Fibroblast of skin of right biceps (primary cell): Measurements from ENCODE around the gene TSHZ1.

ENCODE experiments used
- DNase-seq: peaks from one replicate; pipeline ENCODE4 v3.0.0-alpha.2; 2013

The TSHZ1 gene, protein sequence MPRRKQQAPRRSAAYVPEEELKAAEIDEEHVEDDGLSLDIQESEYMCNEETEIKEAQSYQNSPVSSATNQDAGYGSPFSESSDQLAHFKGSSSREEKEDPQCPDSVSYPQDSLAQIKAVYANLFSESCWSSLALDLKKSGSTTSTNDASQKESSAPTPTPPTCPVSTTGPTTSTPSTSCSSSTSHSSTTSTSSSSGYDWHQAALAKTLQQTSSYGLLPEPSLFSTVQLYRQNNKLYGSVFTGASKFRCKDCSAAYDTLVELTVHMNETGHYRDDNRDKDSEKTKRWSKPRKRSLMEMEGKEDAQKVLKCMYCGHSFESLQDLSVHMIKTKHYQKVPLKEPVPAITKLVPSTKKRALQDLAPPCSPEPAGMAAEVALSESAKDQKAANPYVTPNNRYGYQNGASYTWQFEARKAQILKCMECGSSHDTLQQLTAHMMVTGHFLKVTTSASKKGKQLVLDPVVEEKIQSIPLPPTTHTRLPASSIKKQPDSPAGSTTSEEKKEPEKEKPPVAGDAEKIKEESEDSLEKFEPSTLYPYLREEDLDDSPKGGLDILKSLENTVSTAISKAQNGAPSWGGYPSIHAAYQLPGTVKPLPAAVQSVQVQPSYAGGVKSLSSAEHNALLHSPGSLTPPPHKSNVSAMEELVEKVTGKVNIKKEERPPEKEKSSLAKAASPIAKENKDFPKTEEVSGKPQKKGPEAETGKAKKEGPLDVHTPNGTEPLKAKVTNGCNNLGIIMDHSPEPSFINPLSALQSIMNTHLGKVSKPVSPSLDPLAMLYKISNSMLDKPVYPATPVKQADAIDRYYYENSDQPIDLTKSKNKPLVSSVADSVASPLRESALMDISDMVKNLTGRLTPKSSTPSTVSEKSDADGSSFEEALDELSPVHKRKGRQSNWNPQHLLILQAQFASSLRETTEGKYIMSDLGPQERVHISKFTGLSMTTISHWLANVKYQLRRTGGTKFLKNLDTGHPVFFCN (N-terminal part only)

DNA sequence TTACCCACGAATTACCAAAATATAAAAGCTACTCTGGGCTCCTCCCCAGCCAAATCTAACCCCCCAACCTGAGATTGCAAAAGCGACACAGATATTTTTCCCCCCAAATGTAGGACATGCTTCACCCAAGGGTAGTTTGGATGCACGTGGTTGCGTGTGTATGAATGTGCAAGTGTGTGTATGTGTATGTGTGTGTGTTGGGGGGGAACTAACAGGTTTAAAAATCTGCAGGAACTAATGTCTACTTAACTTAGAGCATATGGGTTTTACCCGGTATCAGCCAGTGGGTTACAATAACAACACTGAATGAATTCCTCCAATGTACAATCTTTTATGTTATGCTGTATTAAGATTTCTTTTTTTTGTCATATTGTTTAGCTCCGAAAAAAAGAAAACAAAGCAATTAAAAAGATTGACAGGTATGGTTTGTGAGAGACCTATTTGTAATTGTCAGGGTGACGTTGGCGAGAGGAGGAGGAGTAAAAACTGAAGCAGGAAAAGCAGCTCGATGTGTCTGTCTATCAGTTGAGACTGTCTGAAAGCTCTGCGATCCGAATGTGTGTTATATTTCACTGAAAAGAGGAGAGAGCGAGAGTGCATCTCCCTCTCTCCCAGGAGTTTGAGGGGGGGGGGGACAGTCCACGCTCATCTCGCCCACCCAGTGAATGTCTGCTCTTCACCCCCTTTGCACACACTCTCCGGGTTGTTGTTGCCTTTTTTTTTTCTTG lies at the start of gene TSHZ1:
TSHZ1 (plus strand) TSS at position 524 of the 728 bp plus-strand sequence. CDS start 1,080 bp downstream, outside the sequence.
- peak; percentile 86 for DNase-seq

DNA sequence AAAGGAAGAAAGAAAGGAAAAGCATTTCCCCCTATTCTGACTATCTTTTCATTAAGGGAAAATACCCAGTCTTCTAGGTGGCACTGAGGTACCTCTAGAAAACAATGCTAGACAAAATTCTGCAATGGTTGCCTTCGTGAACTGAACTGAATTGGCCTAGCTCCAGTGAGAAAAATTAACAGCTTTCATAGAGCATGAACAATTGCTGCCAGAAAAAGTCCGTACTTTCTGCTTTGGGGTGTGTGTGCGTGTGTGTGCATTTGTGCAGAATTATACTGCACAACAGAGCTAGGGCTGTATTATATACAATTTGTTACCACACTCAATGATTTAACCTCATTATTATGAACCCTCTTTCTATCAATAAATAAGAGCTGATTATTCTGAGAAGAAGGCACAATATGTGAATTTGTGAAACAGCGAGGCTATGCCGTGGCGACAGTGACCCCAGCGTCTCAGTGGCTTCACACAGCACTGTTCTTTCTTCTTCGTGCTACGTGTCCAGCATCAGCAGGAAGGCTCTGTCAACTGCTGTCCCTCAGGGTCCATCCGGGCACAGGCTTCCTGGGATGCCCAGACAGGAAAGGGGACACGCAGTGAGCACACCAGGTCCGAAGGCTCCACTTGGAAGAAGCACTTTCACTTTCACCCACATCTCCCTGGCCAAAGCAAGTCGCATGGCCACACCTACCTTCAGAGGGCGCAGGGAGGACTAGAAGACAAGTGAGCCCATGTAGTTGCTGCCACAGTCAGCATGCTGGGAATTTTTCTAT lies 49.2 kb upstream of the TSHZ1 start:
- DNase-seq: no peak

DNA sequence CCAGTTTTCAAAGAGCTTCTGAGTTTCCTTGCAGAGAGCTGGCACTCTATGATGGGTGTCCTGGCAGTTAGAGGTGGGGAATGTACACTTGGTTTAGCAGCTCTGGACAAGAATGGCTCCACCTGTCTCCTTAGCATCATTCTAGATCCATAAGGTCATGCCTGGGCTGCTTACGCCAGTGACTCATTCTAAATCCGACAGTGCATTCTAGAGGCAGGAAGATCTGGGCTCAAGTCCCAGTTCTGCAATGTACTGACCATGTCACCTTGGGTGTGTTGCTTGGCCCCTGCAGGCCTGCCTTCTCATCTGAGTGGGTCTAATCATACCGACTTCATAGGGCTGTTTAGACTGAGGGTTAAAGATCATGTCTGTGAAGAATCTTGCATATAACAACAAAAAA lies 48.1 kb upstream of the TSHZ1 start:
- peak; percentile 11 for DNase-seq

DNA sequence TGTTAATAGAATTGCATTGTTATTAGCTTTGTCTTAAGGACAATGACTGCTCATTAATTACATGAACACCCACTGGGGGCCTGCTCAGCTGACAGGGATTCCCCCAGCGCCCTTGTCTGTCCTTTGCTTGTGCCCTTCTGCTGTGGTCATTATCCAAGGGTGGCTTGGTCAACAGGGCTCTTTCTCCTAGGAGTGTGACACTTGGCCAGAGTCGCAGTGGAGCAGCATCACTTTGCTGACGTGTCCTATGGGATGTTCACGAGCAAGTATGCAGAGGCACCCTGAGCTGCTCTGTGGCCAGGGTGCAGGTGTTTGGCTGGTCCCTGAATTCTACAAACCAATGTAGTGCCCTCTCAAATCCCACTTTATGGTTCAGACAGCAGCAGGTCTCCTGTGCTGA lies 47.6 kb upstream of the TSHZ1 start:
- no peak for DNase-seq

DNA sequence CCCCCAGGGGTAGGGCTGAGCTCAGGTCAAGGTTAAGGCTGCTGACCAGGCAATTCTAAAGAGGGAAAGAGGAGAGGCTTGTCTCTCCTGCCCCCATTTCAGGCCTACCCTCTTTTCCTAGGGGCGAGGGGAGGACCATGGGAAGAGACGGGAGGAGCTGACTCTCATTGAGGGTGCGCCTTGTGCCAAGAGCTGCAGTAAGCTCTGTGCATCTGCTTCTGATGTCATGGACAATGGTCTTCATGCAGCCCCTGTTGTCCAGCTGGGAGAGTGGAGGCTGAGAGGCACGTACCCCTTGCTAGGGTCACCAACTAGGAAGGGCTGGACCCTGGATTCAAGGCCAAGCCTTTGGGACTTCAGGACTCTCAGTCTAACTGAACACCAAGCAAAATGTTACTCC lies 46.9 kb upstream of the TSHZ1 start:
- DNase-seq: no peak

DNA sequence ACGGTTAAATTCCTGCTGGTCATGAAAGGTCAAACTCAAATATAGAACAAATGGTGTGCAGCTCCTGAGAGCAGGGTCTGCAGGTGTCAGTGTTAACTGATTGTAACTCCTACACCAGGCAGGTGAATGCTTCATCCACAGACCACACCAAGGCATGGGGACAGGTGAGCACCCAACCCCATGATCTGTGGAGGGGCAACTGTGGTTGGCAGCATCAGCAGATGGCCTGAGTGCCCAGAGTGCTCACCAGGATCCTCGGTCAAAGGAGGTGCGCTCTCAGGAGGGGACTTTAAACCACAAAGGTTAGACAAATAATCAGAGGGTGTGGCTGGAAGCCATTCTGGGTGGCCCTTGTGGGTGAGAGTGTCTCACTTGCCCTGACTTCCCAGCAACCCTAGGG lies 46.1 kb upstream of the TSHZ1 start:
- no peak for DNase-seq

DNA sequence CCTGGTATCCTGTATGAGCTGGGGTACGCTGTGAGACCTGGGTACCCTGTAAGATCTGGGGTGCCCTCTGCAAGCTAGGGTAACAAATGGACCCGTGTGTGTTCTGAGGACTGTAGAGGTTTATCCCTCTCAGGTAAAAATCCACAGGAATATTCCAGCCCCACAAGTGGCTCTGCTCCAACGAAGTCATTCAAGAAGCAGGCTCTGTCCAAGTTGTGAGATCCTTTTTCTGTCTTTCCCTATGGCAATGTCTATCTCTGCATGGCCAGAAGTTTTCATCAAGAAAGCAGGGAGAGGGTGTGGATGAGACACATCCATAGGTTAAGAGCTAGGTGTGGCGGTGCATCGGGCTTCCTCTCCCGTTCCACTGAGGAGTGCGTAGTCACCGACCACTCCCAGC lies 44.7 kb upstream of the TSHZ1 start:
- no peak for DNase-seq

DNA sequence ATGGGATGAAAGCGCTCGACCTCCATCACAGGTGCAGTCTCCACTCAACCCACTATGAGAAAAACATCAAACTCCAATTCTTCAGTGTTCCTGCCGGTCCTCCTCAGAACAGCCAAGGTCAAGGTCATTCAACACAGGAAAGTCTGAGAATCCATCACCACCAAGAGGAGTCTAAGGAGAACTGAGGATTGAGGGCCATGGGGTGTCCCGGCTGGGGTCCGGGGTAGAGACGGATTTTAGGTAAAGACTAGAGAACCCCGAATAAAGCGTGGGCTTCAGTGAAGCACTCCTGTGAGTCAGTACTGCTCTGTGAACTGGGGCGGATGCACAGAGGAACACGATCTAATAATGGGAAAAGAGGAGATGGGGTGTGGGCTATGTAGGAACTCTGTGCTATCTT lies 43.5 kb upstream of the TSHZ1 start:
- DNase-seq: no peak

DNA sequence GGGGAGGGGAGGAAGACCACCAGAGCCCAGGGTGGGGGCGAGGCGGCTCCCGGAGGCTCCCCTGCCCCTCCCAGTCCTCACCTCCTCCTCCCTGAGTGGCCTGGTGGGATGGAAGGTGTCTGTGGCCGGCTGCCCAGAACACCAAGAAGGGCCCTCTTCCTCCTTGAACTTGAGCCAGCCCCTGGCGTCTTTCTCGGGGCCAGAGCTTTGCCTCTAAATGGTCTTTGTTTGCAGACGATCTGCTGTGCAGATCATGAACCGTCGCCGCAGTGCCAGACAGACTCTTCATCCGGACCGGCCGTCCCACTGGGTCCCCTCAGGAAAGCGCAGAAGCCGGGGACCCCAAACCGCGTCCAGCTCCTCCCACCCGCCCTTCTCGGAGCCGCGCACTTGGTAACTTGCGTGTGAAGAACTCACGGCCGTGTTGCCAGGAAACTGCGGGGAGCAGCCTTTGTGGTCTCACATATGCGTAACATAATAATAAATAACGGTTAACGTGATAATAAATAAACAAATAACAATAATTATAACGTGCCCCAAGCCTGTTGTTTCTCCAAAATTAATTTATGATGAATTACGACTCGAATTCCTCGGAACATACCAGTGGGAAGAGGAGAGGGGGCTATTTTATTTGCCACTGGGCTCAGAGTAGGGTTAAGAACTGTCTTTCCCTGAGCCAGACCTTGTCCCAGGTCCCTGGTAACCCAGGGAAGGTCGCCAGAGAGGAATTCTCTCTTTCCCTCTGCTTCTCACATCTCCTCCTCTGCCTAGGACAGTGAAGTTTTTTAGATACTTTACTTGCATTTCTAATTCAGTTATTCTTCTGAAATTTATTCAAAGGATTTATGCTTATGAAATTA lies 42.6 kb upstream of the TSHZ1 start:
- no peak for DNase-seq

DNA sequence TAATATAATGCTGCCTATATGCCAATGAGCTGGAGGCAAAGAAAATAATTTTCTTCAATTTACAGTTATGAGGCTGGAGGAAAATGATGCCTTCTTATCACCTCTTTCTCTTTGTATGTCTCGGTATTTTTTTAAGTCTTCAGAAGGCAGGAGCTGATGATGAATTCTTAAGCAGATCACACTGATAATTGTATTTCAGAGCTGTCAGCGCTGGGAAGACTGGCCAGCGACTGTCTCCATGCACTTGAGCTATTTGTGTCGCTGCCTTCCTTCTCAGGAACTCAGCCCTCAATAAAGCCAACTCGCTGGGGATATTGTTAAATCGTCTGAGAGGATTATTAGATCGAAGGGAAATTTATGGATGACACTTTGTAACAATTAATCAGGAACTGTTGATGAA lies 42.0 kb upstream of the TSHZ1 start:
- no peak for DNase-seq

DNA sequence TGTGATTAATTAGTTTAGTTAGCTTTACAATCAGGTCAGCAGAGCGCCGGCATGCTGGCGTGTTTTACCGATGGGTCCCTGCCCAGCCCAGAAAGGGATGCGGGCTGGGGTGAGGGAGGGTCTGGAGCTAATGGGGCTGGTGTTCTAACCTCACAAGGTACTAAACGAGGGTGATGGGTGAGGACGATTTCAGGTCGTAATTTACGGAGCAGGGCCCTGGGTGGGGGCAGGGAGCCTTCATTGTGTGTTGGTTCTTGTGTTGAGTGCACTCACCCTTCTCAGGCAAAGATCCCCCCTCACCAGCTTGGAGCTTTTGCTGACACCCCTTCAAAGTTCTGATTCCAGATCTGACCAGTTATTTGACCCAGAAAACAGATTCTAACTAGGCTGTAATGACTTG lies 41.2 kb upstream of the TSHZ1 start:
- DNase-seq: no peak

DNA sequence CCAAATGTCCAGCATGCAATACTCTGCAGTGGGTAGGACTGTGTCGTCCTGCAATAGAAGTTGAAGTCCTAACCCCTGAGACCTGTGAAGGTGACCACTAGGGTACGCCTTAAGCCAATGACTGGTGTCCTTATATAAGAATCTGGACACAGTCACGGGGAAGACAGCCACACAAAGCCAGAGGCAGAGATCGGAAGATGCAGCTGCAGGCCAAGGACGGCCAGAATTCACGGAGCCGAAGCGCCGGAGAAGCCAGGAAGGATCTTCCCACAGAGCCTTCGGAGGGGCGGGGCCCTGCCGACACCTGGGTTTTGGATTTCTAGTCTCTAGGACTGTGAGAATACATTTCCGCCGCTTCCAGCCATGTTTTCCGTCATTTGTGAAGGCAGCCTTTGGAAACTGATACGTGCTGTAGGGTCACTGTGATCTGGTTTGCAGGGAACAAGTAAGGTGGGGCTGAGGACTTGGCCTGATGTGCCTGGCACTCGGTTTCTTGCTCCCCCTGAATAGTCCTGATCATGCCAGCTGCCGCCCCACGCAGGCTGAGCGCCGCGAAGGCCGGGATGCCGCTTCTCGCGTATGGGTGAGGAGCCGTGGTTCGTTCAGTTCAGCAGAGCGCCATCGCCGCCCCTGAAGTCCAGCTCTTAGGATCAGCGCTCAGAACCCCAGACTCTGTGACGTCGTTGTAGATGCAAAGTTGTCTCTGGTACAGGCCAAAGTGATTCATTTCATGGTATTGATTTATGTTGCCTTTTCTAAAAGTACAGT lies 40.4 kb upstream of the TSHZ1 start:
- no peak for DNase-seq

DNA sequence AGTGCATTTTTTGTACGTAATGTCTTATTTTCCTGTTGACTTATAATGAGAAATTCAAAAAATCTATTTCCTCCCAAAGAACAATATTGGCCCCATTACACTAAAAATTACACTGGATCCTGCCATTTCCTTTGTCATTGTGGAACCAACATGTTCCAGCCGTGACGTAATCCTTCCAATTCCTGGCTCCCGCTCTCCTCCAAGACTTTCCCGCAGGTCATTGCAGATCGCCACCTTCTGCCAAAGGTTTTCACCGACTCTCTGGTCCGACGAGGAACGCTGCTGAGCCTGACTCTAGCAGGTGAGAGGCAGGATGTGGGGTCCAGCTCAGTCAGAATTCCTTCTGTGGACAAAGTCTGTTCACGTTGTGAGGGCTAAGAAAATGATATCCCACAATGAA lies 39.7 kb upstream of the TSHZ1 start:
- no peak for DNase-seq

DNA sequence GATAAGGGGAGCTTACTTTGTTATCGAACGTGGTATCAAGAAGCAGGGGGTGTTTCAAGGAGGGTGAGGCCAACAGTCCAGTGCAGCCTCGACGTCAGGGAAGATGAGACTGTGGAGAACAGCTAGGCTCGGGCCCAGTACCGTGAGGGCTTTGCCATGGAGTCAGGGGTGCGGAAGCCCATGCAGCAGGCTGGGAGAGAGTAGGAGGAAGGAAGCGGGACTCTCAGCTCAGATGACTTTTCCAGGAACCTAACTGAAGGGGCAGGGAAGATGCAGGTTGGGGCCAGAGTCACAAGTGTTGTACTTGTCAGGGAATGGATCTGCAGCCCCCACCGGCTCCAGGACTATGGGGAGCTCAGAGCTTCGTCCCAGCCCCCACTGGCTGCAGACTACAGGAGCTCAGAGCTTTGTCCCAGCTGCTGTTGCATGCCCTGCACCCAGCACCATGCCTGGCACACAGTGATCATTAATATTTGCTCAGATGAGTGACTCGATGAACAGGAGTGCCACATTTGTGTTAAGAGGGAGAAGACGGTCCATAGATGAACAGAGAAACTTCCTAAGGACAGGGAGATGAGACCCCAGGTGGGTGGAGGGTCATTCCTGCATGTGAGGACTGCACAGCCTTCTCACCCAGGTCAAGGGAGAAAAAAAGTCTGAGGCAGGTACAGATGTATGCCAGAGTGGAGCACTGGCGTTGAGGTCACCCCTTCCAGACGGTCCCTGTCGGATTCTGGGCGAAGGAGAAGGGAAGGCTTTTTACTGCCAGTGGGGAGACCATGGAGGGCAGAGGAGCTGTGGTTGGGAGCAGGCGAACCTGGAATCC lies 38.1 kb upstream of the TSHZ1 start:
- DNase-seq: no peak

DNA sequence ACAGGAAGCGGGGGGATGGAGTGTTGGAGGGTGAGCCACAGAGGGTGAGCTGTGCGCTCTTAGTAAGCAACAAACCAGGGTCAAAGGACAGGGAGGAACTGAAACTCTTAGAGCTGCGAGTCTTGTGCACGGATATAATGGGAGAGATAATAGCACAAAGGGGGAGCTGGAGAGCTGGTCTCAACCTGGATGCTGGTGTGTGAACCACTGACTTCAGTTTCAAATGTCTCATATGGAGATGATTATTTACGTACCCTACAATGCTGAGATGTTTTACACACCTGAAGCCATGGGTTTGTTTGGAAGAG lies 37.5 kb upstream of the TSHZ1 start:
- DNase-seq: peak; percentile 3

DNA sequence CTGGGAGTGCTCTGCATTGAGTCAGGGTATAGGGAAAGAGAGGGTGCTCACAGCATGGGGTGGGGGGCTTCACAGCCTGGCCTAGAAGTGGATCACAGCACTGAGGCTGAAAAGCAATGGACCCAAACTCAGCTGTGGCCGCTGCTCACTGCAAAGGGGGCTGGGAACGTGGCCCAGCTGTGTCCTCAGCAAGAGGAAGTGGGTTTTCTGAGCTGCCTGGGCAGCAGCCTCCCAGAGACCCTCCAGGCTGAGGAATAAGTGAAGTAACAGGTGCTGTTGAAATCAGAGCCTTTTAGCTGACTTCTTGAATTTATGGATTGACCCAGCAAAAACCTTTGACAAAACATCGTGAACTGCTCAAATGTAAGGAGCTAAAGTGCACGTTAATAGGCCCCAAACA lies 36.9 kb upstream of the TSHZ1 start:
- DNase-seq: no peak

DNA sequence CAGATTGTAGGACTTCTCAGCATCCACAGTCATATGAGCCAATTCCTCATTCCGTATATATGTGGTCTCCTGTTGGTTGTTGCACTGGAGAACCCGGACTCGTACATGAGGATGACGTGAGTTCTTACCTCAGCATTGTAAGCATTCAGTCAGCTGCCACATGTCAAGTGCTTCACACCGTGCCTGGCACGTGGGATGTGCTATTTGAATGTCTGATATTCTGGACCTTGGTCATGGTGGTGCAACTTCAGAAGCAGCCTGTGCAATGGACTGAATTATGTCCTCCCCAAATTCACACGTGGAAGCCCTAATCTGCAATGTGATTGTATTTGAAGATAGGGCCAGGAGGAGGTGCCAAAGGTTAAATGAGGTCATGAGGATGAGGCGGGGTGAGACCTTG lies 33.7 kb upstream of the TSHZ1 start:
- no peak for DNase-seq

DNA sequence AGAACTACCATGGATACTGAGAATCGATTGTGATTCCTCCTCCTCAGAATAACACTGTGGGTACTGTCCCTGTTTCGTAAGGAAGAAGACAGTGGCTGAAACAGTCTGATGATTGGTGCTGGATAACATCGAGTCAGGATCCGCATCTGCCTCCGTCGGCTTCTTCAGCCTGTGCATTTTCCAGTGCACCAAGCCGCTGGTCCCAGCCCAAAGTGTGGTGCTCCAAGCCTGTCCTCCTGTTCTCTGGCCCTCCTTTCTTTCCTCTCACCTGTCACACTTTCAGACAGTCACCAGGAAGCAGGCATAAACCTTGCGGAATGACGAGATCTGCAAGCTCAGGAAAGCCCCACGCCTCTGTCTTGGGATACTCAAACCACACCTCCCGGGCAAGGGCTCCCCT lies 32.2 kb upstream of the TSHZ1 start:
- no peak for DNase-seq

DNA sequence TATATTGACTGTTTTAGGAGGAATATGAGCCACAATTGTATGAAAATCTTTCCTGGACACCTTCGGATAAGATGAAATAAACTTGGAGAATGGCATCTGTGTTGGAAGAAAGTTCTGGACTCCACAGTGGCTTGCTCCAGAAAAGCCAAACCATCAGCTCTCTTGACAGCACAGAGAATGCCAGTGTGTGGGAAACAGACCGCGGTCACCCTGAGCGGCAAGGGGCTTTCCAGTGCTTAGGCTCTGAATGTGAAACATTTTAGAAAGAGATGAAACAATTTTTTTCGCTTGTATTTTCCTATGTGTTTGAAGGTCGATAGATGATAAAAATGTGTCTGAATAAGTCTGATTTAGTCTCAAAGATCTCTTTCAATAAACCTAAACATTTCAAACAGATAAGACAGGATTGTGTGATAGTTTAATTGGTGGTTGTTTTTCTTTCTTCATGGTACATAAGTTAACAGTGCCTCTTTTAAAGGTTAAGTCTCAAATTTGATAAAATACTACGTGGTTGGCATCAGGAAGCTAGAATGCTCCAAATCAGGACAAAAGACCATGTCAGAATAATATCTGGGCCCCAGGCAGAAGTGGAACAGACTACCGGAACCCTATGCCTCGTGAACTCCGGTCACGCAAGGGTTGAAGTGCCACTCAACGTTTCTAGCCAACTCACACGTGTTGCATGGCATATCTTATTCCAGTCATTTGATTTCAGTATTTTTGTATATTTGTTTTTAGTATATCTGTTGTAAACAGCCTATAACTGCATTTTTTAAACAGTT lies 30.6 kb upstream of the TSHZ1 start:
- DNase-seq: no peak
